Measurements from ENCODE around the gene TRIM24.
"Not testable (repeated sequence)": the region's sequence is repeated elsewhere in the genome, so short reads cannot be mapped to it uniquely, and the experiment has no call there.

- TF ChIP-seq CTCF, EZH2 (IDR thresholded peaks at IDR 0.05): not testable (repeated sequence)
Observed at GRCh38 chr7:138536833-138537232, 76.8 kb downstream of the TRIM24 start.

All from neural progenitor cell (in vitro differentiated cells).